PFSK-1 (cell line): ENCODE results near the gene PTPRH.

Experiments used
- FOXP2 ChIP-seq: optimal IDR thresholded peaks from 2 replicates; pipeline ENCODE3; 2011; ENCODE audit warnings: borderline replicate concordance, control low read depth, inconsistent platforms; ENCODE audit not compliant: insufficient read depth; ENCODE audit errors: extremely low read length, extremely low read depth
- POLR2AphosphoS5 ChIP-seq: IDR thresholded peaks from 2 replicates; pipeline ENCODE4 v1.6.1; 2012; ENCODE audit warnings: low read depth, mild to moderate bottlenecking, control low read depth, low read length, moderate library complexity
- REST ChIP-seq, 2 experiments: IDR thresholded peaks; 2 replicates each; pipeline versions ENCODE4 v1.6.1 to v1.8.0; 2011 to 2012; ENCODE audit warnings: low read depth in 2 of 2, low read length in 2 of 2, control low read depth in 1 of 2, inconsistent platforms in 1 of 2, mild to moderate bottlenecking in 1 of 2, moderate library complexity in 1 of 2; ENCODE audit not compliant: insufficient read depth in 1 of 2
- SIN3A ChIP-seq: IDR thresholded peaks from 2 replicates; pipeline ENCODE4 v1.6.1; 2012; ENCODE audit warnings: mild to moderate bottlenecking, low read length, moderate library complexity, borderline replicate concordance; ENCODE audit not compliant: insufficient read depth
- TAF1 ChIP-seq: IDR thresholded peaks from 2 replicates; pipeline ENCODE4 v1.6.1; 2012; ENCODE audit warnings: low read length, control low read depth, borderline replicate concordance; ENCODE audit not compliant: insufficient read depth

PTPRH gene

GRCh38 chr19:55232286-55232602 is 22.9 kb upstream of the PTPRH start:
- TF ChIP-seq TAF1 (no peak), FOXP2 (no peak), POLR2AphosphoS5 (no peak), REST (IDR thresholded peaks at IDR 0.05; ENCODE audit: insufficient read depth in 1 of 2, low read depth in 2 of 2, low read length in 2 of 2) (no peak)

GRCh38 chr19:55231391-55232285 is 22.3 kb upstream of the PTPRH start:
- TF ChIP-seq FOXP2 (no peak), POLR2AphosphoS5 (0 out of 2 replicates have a peak, but pooled peaks have one; percentile 28)

GRCh38 chr19:55230780-55231179 is 21.5 kb upstream of the PTPRH start:
- TF ChIP-seq REST (IDR thresholded peaks at IDR 0.05; ENCODE audit: insufficient read depth in 1 of 2, low read depth in 2 of 2, low read length in 2 of 2), result no peak
- no peak for TF ChIP-seq FOXP2
- TF ChIP-seq SIN3A, result no peak
- no peak for TF ChIP-seq TAF1
- no peak for TF ChIP-seq POLR2AphosphoS5

- TF ChIP-seq SIN3A, result no peak
- TF ChIP-seq POLR2AphosphoS5, result no peak
- no peak for TF ChIP-seq REST (IDR thresholded peaks at IDR 0.05; ENCODE audit: insufficient read depth in 1 of 2, low read depth in 2 of 2, low read length in 2 of 2)
- no peak for TF ChIP-seq TAF1
- no peak for TF ChIP-seq FOXP2
Observed at GRCh38 chr19:55230329-55230728, 21.0 kb upstream of the PTPRH start.

GRCh38 chr19:55229789-55230182 is 20.5 kb upstream of the PTPRH start:
- TF ChIP-seq TAF1 (no peak), FOXP2 (no peak), REST (IDR thresholded peaks at IDR 0.05; ENCODE audit: insufficient read depth in 1 of 2, low read depth in 2 of 2, low read length in 2 of 2) (no peak), POLR2AphosphoS5 (no peak)
